HG03342 (cell line): ENCODE results near the gene CNPY3.

Source experiments
- ATAC-seq: cut with Tn5 transposase; IDR thresholded peaks from one replicate; pipeline ENCODE4 v1.9.1; 2021; ENCODE audit warnings: mild to moderate bottlenecking, moderate library complexity; ENCODE audit not compliant: unreplicated experiment

Gene CNPY3

DNA sequence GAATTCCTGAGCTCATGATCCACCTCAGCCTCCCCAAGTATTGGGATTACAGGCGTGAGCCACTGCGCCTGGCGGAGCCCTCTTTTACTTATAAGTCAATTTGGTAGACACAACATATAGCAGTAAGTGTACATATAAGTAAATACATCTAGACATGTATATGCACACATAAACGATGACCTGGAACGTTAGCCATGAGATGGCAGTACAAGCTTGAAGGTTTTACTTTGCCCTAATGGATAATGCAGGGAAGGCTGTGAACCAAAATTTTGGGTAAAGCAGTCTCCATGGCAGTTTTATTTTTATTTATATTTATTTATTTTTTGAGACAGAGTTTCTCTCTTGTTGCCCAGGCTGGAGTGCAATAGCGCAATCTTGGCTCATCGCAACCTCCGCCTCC, 28.8 kb downstream of the CNPY3 start:
- no peak for ATAC-seq

DNA sequence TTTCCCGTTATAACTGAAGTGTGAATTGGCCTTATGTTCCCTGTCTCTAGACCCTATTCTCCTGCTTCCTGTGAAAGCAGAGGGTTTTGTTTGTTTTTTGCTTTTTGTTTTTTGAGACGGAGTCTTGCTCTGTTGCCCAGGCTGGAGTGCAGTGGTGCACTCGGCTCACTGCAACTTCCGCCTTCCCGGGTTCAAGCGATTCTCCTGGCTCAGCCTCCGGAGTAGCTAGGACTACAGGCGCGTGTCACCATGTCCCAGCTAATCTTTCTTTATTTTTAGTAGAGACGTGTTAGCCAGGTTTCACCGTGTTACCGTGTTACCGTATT, 30.6 kb downstream of the CNPY3 start:
- ATAC-seq: no peak

- ATAC-seq: no peak
These were observed 31.2 kb downstream of the CNPY3 start, which contains the start of gene GNMT for GRCh38 chr6:42960243-42961019. Gene GNMT, plus strand, starts transcription at chr6:42960754. Its CDS starts 14 bp downstream, at chr6:42960768.

- no peak for ATAC-seq
These were observed 31.8 kb downstream of the CNPY3 start for GRCh38 chr6:42961020-42961470.

- ATAC-seq: no peak
These were observed 32.8 kb downstream of the CNPY3 start for GRCh38 chr6:42962096-42962495.

DNA sequence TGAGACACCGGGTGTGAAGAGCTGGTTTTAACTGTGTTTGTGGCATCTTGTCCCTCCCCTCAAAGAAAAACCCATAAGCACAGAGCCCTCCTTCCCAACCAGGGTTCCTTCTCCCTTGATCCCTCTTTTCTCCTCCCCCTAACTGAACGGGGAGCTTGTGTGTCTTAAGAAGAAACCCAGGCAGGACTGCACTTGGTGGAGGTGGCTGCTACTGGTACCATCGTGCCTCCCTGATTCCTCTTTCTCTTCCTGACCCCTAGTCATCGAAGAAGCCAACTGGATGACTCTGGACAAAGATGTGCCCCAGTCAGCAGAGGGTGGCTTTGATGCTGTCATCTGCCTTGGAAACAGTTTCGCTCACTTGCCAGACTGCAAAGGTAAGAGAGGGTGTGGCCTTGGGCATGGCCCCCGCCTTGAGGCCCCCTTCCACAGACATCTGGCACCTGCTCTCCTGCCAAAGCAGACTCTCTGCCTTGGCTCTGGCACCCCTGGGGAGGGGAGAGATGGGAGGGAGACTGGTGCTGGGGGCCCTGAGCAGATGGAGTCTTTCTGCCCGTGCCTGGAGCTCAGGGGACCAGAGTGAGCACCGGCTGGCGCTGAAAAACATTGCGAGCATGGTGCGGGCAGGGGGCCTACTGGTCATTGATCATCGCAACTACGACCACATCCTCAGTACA, 33.4 kb downstream of the CNPY3 start:
- no peak for ATAC-seq

GRCh38 chr6:42963179-42963854, 34.0 kb downstream of the CNPY3 start:
- no peak for ATAC-seq

DNA sequence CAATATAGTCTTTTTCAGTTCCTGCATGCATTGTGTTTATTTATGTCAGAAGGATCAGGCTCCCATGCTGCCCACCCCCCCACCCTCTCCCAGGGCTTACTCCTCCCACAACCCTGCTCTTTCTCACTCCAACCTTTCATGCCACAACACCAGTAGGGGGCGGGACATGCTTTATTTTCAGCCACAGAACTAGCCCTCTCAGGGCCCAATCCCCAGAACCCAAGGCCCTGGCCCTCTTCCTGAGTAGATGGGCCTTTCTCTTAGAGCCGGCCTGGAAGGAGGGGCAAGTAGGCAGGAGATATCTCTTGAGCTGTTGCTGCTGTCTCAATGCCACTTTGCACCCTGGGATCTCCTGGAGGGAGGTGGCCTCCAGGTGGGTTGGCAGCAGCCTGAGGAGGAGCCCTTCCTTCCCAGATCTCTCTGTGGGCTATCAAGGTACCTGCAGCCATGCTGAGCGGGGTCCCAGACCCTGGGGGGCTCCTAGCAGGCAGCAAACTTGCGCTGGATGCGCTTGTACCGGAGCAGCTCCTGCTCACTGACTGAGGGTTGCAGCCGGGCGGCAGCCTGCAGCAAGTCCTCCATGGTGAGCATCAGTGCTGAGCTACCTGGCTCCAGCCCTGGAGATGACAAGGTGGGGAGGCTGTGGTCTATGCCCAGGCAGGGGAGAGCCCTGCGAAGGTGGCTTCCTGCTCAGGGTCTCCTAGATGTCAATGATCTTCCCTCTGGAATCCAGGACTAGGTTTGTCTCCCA, 34.8 kb downstream of the CNPY3 start:
- ATAC-seq: no peak

- ATAC-seq: no peak
These were observed 37.3 kb downstream of the CNPY3 start for GRCh38 chr6:42966571-42966970.

DNA sequence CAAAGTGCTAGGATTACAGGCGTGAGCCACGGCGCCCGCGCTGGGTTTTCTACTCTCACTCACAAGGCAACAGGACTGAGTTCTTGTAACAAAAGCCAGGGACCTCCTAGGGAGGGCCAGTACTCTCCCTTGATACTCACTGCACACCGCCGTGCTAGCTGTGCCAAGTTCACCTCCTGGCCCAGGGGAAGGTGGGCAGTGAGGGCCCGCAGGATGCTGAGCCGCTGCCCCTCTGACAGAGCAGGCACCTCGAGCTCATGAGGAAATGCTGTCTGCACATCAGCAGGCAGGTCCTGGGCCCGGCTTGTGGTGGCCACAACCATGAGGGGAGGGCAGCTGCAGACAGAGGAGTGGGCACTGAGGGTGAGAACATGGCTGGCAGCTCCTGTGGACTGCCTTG, 37.9 kb downstream of the CNPY3 start:
- ATAC-seq: no peak

- no peak for ATAC-seq
These were observed 38.9 kb downstream of the CNPY3 start for GRCh38 chr6:42968126-42968701.

GRCh38 chr6:42968783-42969182, 39.5 kb downstream of the CNPY3 start:
- ATAC-seq: no peak

- ATAC-seq: no peak
These were observed 40.2 kb downstream of the CNPY3 start for GRCh38 chr6:42969431-42969830.

DNA sequence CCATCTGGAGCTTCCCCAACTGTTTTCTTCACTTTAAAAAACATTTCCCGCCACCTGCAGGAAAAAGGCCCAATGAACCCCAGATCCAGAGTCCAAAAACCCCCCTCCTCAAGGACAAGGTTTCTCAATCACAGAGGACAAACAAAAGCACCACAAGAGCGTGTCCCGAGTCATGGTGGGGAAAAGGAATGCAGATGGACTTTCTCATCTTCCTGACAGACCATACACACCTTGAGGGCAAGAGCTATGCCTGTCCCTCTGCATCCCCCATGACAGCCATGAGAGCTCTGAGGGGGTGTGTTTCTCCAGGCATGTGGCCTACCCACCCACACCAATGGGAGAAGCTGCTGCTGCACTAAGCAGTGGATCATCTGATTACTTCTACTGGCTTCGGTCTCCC, 40.7 kb downstream of the CNPY3 start:
- no peak for ATAC-seq

- ATAC-seq: no peak
These were observed 41.8 kb downstream of the CNPY3 start for GRCh38 chr6:42970871-42971612.

GRCh38 chr6:42971746-42972327, 42.6 kb downstream of the CNPY3 start:
- no peak for ATAC-seq

GRCh38 chr6:42973926-42974325, 44.6 kb downstream of the CNPY3 start:
- no peak for ATAC-seq

- ATAC-seq: no peak
These were observed 45.7 kb downstream of the CNPY3 start for GRCh38 chr6:42974919-42975505.

DNA sequence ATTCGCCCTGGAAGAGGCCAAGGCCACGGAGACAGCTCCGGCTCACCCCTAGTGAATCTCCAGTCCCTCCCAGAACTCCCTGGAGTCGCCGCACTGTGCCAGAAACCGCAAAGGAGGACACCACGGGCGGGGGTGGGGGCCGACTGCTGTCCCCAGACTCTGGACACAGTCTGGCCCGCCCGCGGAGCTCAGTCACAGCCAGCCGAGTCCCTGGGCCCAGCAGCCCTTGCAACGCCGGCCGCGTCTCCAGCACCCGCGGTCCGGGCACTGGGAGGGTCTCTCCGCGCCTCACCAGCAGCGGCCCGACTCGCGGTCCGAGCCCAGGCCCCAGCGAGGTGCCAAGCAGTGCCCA, 49.2 kb downstream of the CNPY3 start:
- peak; percentile 24 for ATAC-seq
